Ishikawa (cell line): ENCODE measurements around the gene TSC22D4.

Experiments
- CEBPB ChIP-seq: IDR thresholded peaks from 2 replicates; pipeline ENCODE4 v1.6.1; 2012
- CREB1 ChIP-seq: IDR thresholded peaks from 2 replicates; pipeline ENCODE4 v1.6.1; 2012; ENCODE audit warnings: low read depth
- EP300 ChIP-seq: IDR thresholded peaks from 2 replicates; pipeline ENCODE4 v1.6.1; 2012; ENCODE audit warnings: borderline replicate concordance
- FOXM1 ChIP-seq: IDR thresholded peaks from 2 replicates; pipeline ENCODE4 v1.6.1; 2012; ENCODE audit warnings: low read depth, borderline replicate concordance
- MAX ChIP-seq: IDR thresholded peaks from 2 replicates; pipeline ENCODE4 v1.6.1; 2012
- RAD21 ChIP-seq: IDR thresholded peaks from 2 replicates; pipeline ENCODE4 v1.6.1; 2012; ENCODE audit warnings: low read depth
- REST ChIP-seq: IDR thresholded peaks from 2 replicates; pipeline ENCODE4 v1.6.1; 2012; ENCODE audit warnings: low read depth, mild to moderate bottlenecking
- TAF1 ChIP-seq: IDR thresholded peaks from 2 replicates; pipeline ENCODE4 v1.6.1; 2012; ENCODE audit warnings: low read depth, mild to moderate bottlenecking
- TEAD4 ChIP-seq: IDR thresholded peaks from 2 replicates; pipeline ENCODE4 v1.6.1; 2012
- YY1 ChIP-seq: IDR thresholded peaks from 2 replicates; pipeline ENCODE4 v1.6.1; 2012; ENCODE audit warnings: low read depth
- ZBTB7A ChIP-seq: IDR thresholded peaks from 2 replicates; pipeline ENCODE4 v1.6.1; 2012; ENCODE audit warnings: low read depth

GRCh38 chr7:100484673-100485045, 5.6 kb upstream of the TSC22D4 start:
- TF ChIP-seq REST = no peak
- TF ChIP-seq MAX = no peak
- no peak for TF ChIP-seq YY1
- no peak for TF ChIP-seq EP300
- TF ChIP-seq FOXM1 = no peak
- no peak for TF ChIP-seq CEBPB
- TF ChIP-seq TAF1 = no peak
- no peak for TF ChIP-seq RAD21
- TF ChIP-seq TEAD4 = no peak
- TF ChIP-seq CREB1 = no peak
- TF ChIP-seq ZBTB7A = no peak
